GM18499 (cell line): ENCODE measurements around the gene ADGRE1.

Experiments used
- ATAC-seq: cut with Tn5 transposase; IDR thresholded peaks from one replicate; pipeline ENCODE4 v1.9.1; 2021; ENCODE audit warnings: moderate number of reproducible peaks; ENCODE audit not compliant: insufficient read depth, unreplicated experiment

The ADGRE1 gene

DNA sequence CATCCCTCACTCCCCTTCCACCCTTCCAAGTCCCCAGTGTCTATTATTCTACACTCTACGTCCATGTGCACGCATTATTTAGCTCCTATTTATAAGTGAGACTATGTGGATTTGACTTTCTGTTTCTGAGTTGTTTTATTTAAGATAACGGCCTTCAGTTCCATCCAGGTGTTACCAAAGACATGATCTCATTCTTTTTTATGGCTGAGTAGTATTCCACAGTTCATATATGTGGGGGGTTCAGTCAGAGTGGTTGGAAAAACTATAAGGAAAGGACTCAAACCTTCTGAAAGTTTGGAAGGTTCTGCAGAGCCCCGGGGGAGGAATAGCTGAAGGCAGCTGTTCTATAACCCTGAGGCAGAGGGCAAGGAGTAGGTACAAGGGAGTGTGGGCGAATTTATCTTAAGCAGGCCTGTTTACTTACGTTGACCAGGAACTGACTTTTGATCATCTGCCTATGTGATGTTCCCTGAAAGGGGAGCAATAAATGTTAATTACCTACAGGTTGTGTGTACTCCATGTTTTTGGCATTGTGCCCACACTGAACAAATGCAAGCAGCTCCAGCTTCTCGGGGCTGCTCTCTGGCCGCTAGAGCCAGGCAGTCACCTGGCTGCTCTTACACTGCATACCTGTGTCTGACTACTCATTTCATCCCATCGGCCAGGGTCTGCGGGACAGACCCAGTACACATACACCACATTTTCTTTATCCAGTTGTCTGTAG is 13.5 kb upstream of the ADGRE1 start:
- no peak for ATAC-seq

DNA sequence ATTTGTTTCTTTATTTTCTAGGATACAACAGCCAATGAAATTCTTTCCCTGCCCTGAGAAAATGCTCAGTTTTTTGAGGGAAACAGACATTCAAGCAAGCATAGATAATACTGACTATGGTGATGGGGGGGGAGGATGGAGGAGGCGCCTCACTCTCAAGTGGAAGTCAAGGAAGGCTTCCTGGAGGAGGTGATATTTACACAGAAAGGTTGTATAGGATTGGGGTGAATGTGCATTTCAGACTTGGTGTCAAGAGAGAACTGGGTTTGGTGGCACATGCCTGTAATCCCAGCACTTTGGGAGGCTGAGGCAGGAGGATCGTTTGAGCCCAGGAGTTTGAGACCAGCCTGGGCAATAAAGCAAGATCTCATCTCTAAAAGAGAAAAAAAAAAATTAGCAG is 12.2 kb upstream of the ADGRE1 start:
- ATAC-seq: no peak

DNA sequence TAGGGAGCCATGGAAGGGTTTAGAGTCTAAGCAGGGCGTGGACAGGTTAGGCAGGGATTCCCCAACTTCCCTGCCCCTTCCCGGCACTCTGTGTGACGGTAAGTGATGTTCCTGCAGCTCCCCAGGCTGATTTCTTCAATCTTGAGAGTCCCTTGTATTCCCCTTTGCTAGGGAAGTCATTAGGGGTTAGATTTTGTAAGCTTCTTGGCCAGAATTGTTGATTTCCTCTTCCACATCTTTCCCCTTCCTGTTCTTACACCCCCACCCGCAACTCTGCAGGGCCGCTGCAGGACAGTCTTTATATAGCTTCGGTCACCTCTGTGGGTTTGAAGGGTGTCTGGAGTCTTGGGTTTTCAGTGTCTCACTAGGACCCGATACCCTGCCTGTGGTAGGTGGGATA is 10.6 kb upstream of the ADGRE1 start:
- ATAC-seq: no peak

- no peak for ATAC-seq
These were observed 9.6 kb upstream of the ADGRE1 start for GRCh38 chr19:6877766-6878165.

GRCh38 chr19:6886277-6886897 is 992 bp upstream of the ADGRE1 start:
- ATAC-seq: no peak

DNA sequence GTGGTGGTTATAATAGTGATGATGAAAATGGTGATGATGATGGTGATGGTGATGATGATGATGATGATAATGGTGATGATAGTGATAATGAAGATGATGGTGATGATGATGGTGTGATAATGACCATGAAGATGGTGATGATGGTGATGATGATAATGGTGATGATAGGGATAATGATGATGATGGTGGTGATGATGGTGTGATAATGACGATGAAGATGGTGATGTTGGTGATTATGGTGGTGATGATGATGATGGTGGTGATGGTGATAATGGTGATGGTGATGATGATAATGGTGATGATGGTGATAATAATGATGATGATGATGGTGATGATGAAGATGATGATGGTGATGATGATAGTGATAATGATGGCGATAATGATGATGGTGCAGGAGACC is 1.6 kb downstream of the ADGRE1 start:
- no peak for ATAC-seq

DNA sequence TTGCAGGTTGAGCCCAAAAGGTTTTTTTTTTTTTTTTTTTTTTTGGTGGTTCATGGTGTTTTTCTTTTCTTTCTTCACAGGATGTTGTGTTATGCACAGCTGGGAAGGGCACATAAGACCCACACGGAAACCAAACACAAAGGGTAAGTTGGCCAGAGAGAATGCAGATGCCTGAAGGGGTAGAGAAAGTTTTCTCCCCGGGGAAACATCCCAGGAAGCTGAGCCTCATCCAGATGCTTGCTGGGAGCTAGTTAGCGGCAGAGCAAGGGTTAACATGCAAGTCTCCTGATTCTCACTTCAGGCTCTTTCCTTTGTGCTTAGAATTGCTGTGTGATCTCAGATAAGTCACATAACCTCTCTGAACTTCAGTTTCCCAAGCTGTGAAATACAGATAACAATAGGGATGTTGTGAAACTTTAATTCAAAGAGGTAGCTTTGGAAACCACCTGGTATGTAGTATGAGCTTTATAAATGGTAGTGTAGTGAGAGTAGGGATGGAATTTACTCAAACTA is 3.1 kb downstream of the ADGRE1 start:
- no peak for ATAC-seq

GRCh38 chr19:6890938-6891337 is 3.6 kb downstream of the ADGRE1 start:
- ATAC-seq: no peak

DNA sequence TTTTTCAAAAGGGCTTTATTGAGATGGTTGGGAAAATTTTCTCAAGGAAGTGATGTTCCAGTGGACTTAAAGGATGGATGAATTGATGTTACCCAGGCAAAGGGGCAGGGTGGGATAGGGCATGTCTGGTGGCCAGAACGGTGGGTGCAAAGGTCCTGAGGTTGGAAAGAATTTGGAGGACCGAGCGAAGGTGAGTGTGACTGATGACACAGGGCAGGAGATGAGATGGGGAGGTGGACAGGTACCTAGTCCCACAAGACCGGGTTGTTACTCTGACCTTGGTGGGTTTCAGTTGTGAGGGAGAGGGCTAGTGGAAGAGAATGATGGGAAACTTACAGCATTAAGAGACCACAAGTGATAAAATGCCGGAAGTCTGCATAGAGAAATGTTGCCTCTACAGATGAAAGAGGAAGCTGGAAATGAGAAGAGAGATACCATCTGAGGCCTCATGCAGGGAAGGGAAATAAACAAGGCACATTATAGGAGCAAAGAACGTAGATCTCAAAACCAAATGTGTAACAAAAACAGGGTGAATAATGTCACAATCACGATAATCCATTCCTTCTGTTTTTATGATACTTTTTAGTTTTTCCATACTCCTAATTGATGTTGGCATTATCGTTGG is 4.5 kb downstream of the ADGRE1 start:
- ATAC-seq: no peak

DNA sequence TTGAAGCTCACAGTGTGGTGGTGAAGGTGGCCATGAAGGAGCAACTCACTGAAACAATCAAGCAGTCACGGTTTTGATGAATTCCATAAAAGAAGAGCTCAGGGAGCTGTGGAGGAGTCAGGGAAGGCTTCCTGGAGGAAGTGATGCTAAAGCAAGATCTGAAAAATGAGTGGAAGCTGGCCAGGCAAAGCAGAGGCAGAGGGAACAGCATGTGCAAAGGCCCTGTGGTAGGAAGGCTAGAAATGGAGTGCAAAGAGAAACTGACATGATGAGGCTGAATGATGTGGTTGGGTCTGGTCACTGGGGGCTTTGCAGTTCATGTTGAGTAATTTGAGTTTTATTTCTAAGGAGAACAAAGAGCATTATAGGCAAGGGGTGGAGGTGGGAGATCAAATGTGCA is 6.9 kb downstream of the ADGRE1 start:
- no peak for ATAC-seq

DNA sequence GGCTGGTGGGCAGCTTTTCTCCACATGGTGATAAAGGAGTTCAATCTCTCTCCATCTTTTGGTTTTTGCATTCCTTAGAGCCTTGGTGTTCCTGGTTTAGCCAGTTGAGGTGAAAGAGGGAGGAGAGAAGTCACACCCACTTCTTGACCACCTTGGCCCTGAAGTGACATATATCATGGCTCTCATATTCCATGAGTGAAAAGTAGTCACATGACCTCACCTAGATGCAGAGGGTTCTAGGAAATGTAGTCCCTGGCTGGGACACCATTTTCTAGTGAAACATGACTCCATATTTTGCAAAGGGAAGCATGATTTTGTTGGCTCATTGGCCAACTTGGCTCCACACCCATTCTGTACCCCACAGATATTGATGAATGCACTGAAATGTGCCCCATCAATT is 16.1 kb downstream of the ADGRE1 start:
- ATAC-seq: no peak

- no peak for ATAC-seq
These were observed 19.2 kb downstream of the ADGRE1 start for GRCh38 chr19:6906559-6907060.

- no peak for ATAC-seq
These were observed 24.1 kb downstream of the ADGRE1 start for GRCh38 chr19:6911523-6911922.

- ATAC-seq: no peak
These were observed 26.9 kb downstream of the ADGRE1 start for GRCh38 chr19:6914321-6914720.

- ATAC-seq: no peak
These were observed 29.6 kb downstream of the ADGRE1 start for GRCh38 chr19:6916952-6917351.

GRCh38 chr19:6925386-6925785 is 38.0 kb downstream of the ADGRE1 start:
- no peak for ATAC-seq

DNA sequence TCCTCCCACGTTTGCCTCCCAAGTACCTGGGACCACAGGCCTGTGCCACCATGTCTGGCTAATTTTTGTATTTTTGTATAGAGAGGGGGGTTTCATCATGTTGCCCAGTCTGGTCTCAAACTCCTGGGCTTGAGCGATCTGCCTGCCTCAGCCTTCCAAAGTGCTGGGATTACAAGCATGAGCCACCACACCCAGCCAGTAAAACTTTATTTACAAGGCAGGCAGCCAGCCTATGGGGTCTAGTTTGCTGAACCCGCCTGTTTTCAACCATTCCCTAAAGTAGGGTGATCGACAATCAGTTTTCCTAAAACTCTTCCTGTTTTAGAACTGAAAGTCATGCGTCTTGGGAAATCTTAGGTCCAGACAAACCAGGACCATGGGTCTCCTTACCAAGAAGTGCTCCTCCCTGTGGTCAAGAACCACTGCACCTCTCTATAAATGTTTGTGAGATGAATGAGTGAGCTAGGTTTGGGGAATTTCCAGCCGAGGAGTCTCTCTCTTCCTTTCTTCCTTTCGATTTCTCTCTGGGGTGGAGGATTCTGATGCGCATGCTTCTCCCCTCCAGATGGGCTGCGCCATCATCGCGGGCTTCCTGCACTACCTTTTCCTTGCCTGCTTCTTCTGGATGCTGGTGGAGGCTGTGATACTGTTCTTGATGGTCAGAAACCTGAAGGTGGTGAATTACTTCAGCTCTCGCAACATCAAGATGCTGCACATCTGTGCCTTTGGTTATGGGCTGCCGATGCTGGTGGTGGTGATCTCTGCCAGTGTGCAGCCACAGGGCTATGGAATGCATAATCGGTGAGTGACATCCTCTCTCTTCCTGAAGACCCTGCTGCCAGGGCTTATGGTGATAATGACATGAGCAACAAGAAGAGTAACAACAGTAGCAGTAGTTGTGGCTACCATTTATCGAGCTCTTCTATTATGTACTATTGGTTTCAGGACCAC is 38.7 kb downstream of the ADGRE1 start:
- no peak for ATAC-seq

GRCh38 chr19:6930190-6930589 is 42.8 kb downstream of the ADGRE1 start:
- no peak for ATAC-seq

DNA sequence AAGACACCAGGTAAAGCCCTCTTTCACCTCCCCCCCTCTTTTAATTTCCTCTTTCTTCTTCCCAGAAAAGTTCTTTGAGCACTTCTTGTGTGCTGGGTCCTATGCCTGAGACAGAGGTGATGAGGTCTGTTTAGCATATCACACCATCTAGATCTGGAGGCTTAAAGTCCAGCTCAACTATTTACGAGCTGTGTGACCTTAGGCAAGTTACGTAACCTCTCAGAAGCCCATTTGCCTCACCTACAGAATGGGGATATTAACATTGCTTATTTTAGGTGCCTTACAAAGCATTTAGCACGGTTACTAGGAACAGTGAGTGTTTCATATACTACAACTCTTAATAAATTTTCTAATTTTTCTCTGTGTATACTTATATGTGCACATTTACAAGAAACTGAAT is 47.7 kb downstream of the ADGRE1 start:
- ATAC-seq: no peak

GRCh38 chr19:6935618-6936017 is 48.2 kb downstream of the ADGRE1 start:
- no peak for ATAC-seq
